Naive thymus-derived CD4-positive, alpha-beta T cell (primary cell): Measurements from ENCODE around the gene PTPN13. TPM values are rescaled to one million over a fixed set of nuclear protein-coding genes. Genes with fewer than 3 reads are reported as not detected.

Source experiments
- ATAC-seq: fragments of 150-1000 bp; cut with Tn5 transposase; 2 replicates; pipeline ENCODE4 v1.10.0; 2021; ENCODE audit warnings: mild to moderate bottlenecking, moderate library complexity
- CTCF ChIA-PET: fragments of 350-600 bp; sonication (Branson Sonifier 250); formaldehyde crosslinking; loops from one replicate; lab custom pipeline; 2021; ENCODE audit warnings: antibody characterized with exemption; lab: Charles Lee
- POLR2A ChIA-PET: fragments of 350-600 bp; sonication (Branson Sonifier 250); formaldehyde crosslinking; loops from one replicate; lab custom pipeline; 2021; ENCODE audit warnings: antibody characterized with exemption, inconsistent platforms; lab: Charles Lee
- DNase-seq, 9 donors: peaks; one replicate each; pipeline versions ENCODE4 v3.0.0 to v3.0.0-alpha.2; 2020 to 2022; ENCODE audit warnings: mixed read lengths in 1 of 9
- H3K27ac ChIP-seq: one replicate; pipeline ENCODE4 v1.7.0; 2013; ENCODE audit warnings: mild to moderate bottlenecking, low read depth, low read length, moderate library complexity
- H3K27me3 ChIP-seq, 2 donors: one replicate each; pipeline ENCODE4 v1.7.0; 2013; ENCODE audit warnings: low read length in 2 of 2, mild to moderate bottlenecking in 2 of 2, moderate library complexity in 2 of 2; ENCODE audit not compliant: control insufficient read depth in 2 of 2, insufficient read depth in 2 of 2
- H3K36me3 ChIP-seq, 3 experiments: 1 replicate in 2 of 3; 2 replicates in 1 of 3; pipeline ENCODE4 v1.7.0; 2013; ENCODE audit warnings: low read length in 3 of 3, mild to moderate bottlenecking in 3 of 3, moderate library complexity in 1 of 3; ENCODE audit not compliant: insufficient read depth in 3 of 3, control insufficient read depth in 2 of 3
- H3K4me1 ChIP-seq, 2 donors: one replicate each; pipeline ENCODE4 v1.7.0; 2013; ENCODE audit warnings: low read length in 2 of 2, mild to moderate bottlenecking in 2 of 2, moderate library complexity in 1 of 2; ENCODE audit not compliant: control insufficient read depth in 2 of 2, insufficient read depth in 2 of 2
- H3K4me3 ChIP-seq: 2 replicates; pipeline ENCODE4 v1.7.0; 2013; ENCODE audit warnings: mild to moderate bottlenecking, low read length
- H3K9me3 ChIP-seq, 3 experiments: 1 replicate in 2 of 3; 2 replicates in 1 of 3; pipeline ENCODE4 v1.7.0; 2013; ENCODE audit warnings: low read length in 3 of 3; ENCODE audit not compliant: control insufficient read depth in 2 of 3
- H3K27ac Mint-ChIP-seq, 9 donors: one replicate each; pipeline ENCODE4 v1.8.0; 2020 to 2022; ENCODE audit warnings: mixed read lengths in 9 of 9, mild to moderate bottlenecking in 8 of 9, moderate library complexity in 5 of 9, inconsistent platforms in 2 of 9
- H3K27me3 Mint-ChIP-seq, 5 donors: one replicate each; pipeline ENCODE4 v1.8.0; 2021 to 2022; ENCODE audit warnings: mixed read lengths in 5 of 5, mild to moderate bottlenecking in 1 of 5
- H3K36me3 Mint-ChIP-seq, 5 donors: one replicate each; pipeline ENCODE4 v1.8.0; 2020 to 2022; ENCODE audit warnings: mixed read lengths in 5 of 5, mild to moderate bottlenecking in 3 of 5, inconsistent platforms in 1 of 5
- H3K4me1 Mint-ChIP-seq, 7 donors: one replicate each; pipeline ENCODE4 v1.8.0; 2020 to 2022; ENCODE audit warnings: mixed read lengths in 7 of 7, mild to moderate bottlenecking in 3 of 7, inconsistent platforms in 1 of 7
- H3K4me3 Mint-ChIP-seq, 10 donors: one replicate each; pipeline ENCODE4 v1.8.0; 2020 to 2022; ENCODE audit warnings: mild to moderate bottlenecking in 10 of 10, mixed read lengths in 10 of 10, moderate library complexity in 6 of 10, inconsistent platforms in 2 of 10
- H3K9me3 Mint-ChIP-seq, 11 donors: one replicate each; pipeline ENCODE4 v1.8.0; 2020 to 2022; ENCODE audit warnings: mixed read lengths in 11 of 11, mild to moderate bottlenecking in 4 of 11, inconsistent platforms in 1 of 11, moderate library complexity in 1 of 11
- intact Hi-C, 2 donors: fragments of 100-400 bp; cut with micrococcal nuclease; formaldehyde crosslinking; loops; one replicate each; pipeline ENCODE4 v1.15.1; 2023
- polyA plus RNA-seq, 2 donors: library from polyadenylated mRNA; unstranded; fragments of 300-500 nt; fragmentation: Illumina TruSeq; gene quantifications; one replicate each; pipeline ENCODE4 v1.2.3, GENCODE V29; 2021
- total RNA-seq, 6 experiments: library from RNA in 5 of 6; stranded (reverse) in 5 of 6; gene quantifications; 1 replicate in 5 of 6; 2 replicates in 1 of 6; pipeline ENCODE4 v1.2.3 and lab custom pipeline; 2021 to 2026

PTPN13 gene
- total and polyA plus RNA-seq, 7 experiments from 2014 or later, result 0.05 to 4.5 (median 0.21) TPM; not detected in 3

GRCh38 chr4:86613734-86614133, 19.6 kb downstream of the PTPN13 start:
- Histone ChIP-seq H3K27ac (no peak overlapping the region), H3K9me3 (no peaks in the 10 kb centered on the region), H3K4me1 (no peaks in the 10 kb centered on the region), H3K27me3 (no peaks in the 10 kb centered on the region), H3K36me3 (no peaks in the 10 kb centered on the region), H3K4me3 (no peak overlapping the region)
- H3K27me3 Mint-ChIP-seq, result peaks cover 2 to 8% (median 5%) of the 10 kb centered on the region in 5 donors
- ATAC-seq, result no peak
- no peak for DNase-seq
- no peak overlapping the region for H3K27ac Mint-ChIP-seq
- no peak overlapping the region for H3K4me3 Mint-ChIP-seq
- CTCF ChIA-PET, result no interaction called here
- intact Hi-C loops, result no loop called here
- H3K4me1 Mint-ChIP-seq, result no peaks in the 10 kb centered on the region
- H3K9me3 Mint-ChIP-seq, result peaks cover 0 to 6% (median under 1%) of the 10 kb centered on the region in 11 donors
- POLR2A ChIA-PET, result no interaction called here
- H3K36me3 Mint-ChIP-seq, result no peaks in the 10 kb centered on the region

GRCh38 chr4:86614865-86615264, 20.8 kb downstream of the PTPN13 start:
- Histone ChIP-seq H3K9me3 (no peaks in the 10 kb centered on the region), H3K27me3 (no peaks in the 10 kb centered on the region), H3K36me3 (no peaks in the 10 kb centered on the region), H3K4me3 (no peak overlapping the region), H3K4me1 (no peaks in the 10 kb centered on the region), H3K27ac (no peak overlapping the region)
- no peak overlapping the region for H3K27ac Mint-ChIP-seq
- H3K4me3 Mint-ChIP-seq, result no peak overlapping the region
- intact Hi-C loops, result no loop called here
- ChIA-PET POLR2A (no interaction called here), CTCF (no interaction called here)
- H3K36me3 Mint-ChIP-seq, result no peaks in the 10 kb centered on the region
- H3K4me1 Mint-ChIP-seq, result no peaks in the 10 kb centered on the region
- ATAC-seq, result no peak
- DNase-seq, result no peak
- H3K27me3 Mint-ChIP-seq, result peaks cover 4 to 10% (median 7%) of the 10 kb centered on the region in 5 donors
- peaks cover 0 to 9% (median 2%) of the 10 kb centered on the region in 11 donors for H3K9me3 Mint-ChIP-seq

- Mint-ChIP-seq H3K36me3 (no peaks in the 10 kb centered on the region), H3K4me1 (no peaks in the 10 kb centered on the region), H3K9me3 (peaks cover 0 to 9% (median 2%) of the 10 kb centered on the region in 11 donors), H3K4me3 (no peak overlapping the region), H3K27me3 (peaks cover 0 to 11% (median 6%) of the 10 kb centered on the region in 5 donors), H3K27ac (no peak overlapping the region)
- ChIA-PET CTCF (no interaction called here), POLR2A (no interaction called here)
- Histone ChIP-seq H3K27ac (no peak overlapping the region), H3K4me1 (no peaks in the 10 kb centered on the region), H3K4me3 (no peak overlapping the region), H3K27me3 (no peaks in the 10 kb centered on the region), H3K36me3 (no peaks in the 10 kb centered on the region), H3K9me3 (no peaks in the 10 kb centered on the region)
- ATAC-seq (no peak), DNase-seq (no peak)
- intact Hi-C loops, result no loop called here
These were observed 21.4 kb downstream of the PTPN13 start for GRCh38 chr4:86615501-86615900.

GRCh38 chr4:86619656-86620055, 25.5 kb downstream of the PTPN13 start:
- intact Hi-C loops, result no loop called here
- Histone ChIP-seq H3K4me3 (no peak overlapping the region), H3K27me3 (no peaks in the 10 kb centered on the region), H3K36me3 (no peaks in the 10 kb centered on the region), H3K4me1 (no peaks in the 10 kb centered on the region), H3K27ac (no peak overlapping the region), H3K9me3 (no peaks in the 10 kb centered on the region)
- ATAC-seq (no peak), DNase-seq (no peak)
- Mint-ChIP-seq H3K4me1 (no peaks in the 10 kb centered on the region), H3K36me3 (no peaks in the 10 kb centered on the region), H3K9me3 (peaks cover 0 to 9% (median 2%) of the 10 kb centered on the region in 11 donors), H3K4me3 (no peak overlapping the region), H3K27ac (no peak overlapping the region), H3K27me3 (peaks cover 0 to 11% (median 5%) of the 10 kb centered on the region in 5 donors)
- ChIA-PET CTCF (no interaction called here), POLR2A (no interaction called here)

GRCh38 chr4:86621435-86621834, 27.3 kb downstream of the PTPN13 start:
- ATAC-seq (no peak), DNase-seq (no peak)
- Mint-ChIP-seq H3K27me3 (peaks cover 0 to 11% (median 5%) of the 10 kb centered on the region in 5 donors), H3K4me1 (no peaks in the 10 kb centered on the region), H3K36me3 (no peaks in the 10 kb centered on the region), H3K9me3 (peaks cover 0 to 9% (median 1%) of the 10 kb centered on the region in 11 donors), H3K27ac (no peak overlapping the region), H3K4me3 (no peak overlapping the region)
- no peak overlapping the region for H3K27ac ChIP-seq
- no peaks in the 10 kb centered on the region for H3K9me3 ChIP-seq
- no peak overlapping the region for H3K4me3 ChIP-seq
- H3K36me3 ChIP-seq, result no peaks in the 10 kb centered on the region
- ChIA-PET POLR2A (no interaction called here), CTCF (no interaction called here)
- no peaks in the 10 kb centered on the region for H3K27me3 ChIP-seq
- intact Hi-C loops, result no loop called here
- H3K4me1 ChIP-seq, result no peaks in the 10 kb centered on the region

- intact Hi-C loops, result no loop called here
- peaks cover 0 to 1% (median 0%) of the 10 kb centered on the region in 11 donors for H3K9me3 Mint-ChIP-seq
- H3K27ac Mint-ChIP-seq, result no peak overlapping the region
- H3K27me3 ChIP-seq, result no peaks in the 10 kb centered on the region
- ATAC-seq (no peak), DNase-seq (no peak)
- ChIA-PET CTCF (no interaction called here), POLR2A (no interaction called here)
- H3K4me1 Mint-ChIP-seq, result no peaks in the 10 kb centered on the region
- no peak overlapping the region for H3K27ac ChIP-seq
- no peak overlapping the region for H3K4me3 ChIP-seq
- no peak overlapping the region for H3K4me3 Mint-ChIP-seq
- H3K36me3 Mint-ChIP-seq, result no peaks in the 10 kb centered on the region
- H3K4me1 ChIP-seq, result no peaks in the 10 kb centered on the region
- H3K27me3 Mint-ChIP-seq, result peaks cover 0 to 3% (median 0%) of the 10 kb centered on the region in 5 donors
- no peaks in the 10 kb centered on the region for H3K9me3 ChIP-seq
- H3K36me3 ChIP-seq, result no peaks in the 10 kb centered on the region
These were observed 32.0 kb downstream of the PTPN13 start for GRCh38 chr4:86626066-86626465.

GRCh38 chr4:86627462-86628135, 33.5 kb downstream of the PTPN13 start:
- DNase-seq, result no peak
- Mint-ChIP-seq H3K4me3 (no peak overlapping the region), H3K36me3 (no peaks in the 10 kb centered on the region), H3K9me3 (peaks cover 0 to 3% (median 0%) of the 10 kb centered on the region in 11 donors), H3K27me3 (peaks cover 0 to 7% (median 0%) of the 10 kb centered on the region in 5 donors), H3K4me1 (no peaks in the 10 kb centered on the region), H3K27ac (no peak overlapping the region)
- ATAC-seq, result no peak
- ChIA-PET CTCF (no interaction called here), POLR2A (no interaction called here)
- Histone ChIP-seq H3K27ac (no peak overlapping the region), H3K9me3 (no peaks in the 10 kb centered on the region), H3K36me3 (no peaks in the 10 kb centered on the region), H3K27me3 (no peaks in the 10 kb centered on the region), H3K4me3 (no peak overlapping the region), H3K4me1 (no peaks in the 10 kb centered on the region)
- intact Hi-C loops, result no loop called here
